Renal cortical epithelial cell (primary cell): ENCODE measurements around the gene PLXNA3. TPM values are rescaled to one million over a fixed set of nuclear protein-coding genes. Genes with fewer than 3 reads are reported as not detected.

Experiments used
- total RNA-seq: library from RNA; depleted of rRNA; stranded (reverse); fragments of >200 nt; gene quantifications from 2 replicates; pipeline ENCODE4 v1.2.3, GENCODE V29; 2014

The PLXNA3 gene
- total RNA-seq, 1 donor from 2014 or later = 33.7 TPM

Other genes with a start within 250 kb of the PLXNA3 start
- gene OPN1MW2, start 238.5 kb upstream of the PLXNA3 start, total RNA-seq = not detected in 2 replicates
- not detected in 2 replicates for gene OPN1MW3, start 200.7 kb upstream of the PLXNA3 start, total RNA-seq
- gene TEX28, start 163.2 kb upstream of the PLXNA3 start, total RNA-seq = not detected in 2 replicates
- gene TKTL1, start 162.5 kb upstream of the PLXNA3 start, total RNA-seq = not detected in 2 replicates
- 1,833 and 2,112 TPM in 2 replicates for gene FLNA, start 83.6 kb upstream of the PLXNA3 start, total RNA-seq
- gene EMD, start 79.0 kb upstream of the PLXNA3 start, total RNA-seq = 14.9 and 16.8 TPM in 2 replicates
- gene RPL10, start 59.9 kb upstream of the PLXNA3 start, total RNA-seq = 3,735 and 5,196 TPM in 2 replicates
- gene DNASE1L1, start 49.0 kb upstream of the PLXNA3 start, total RNA-seq = 34.7 and 42.5 TPM in 2 replicates
- gene TAFAZZIN, start 46.7 kb upstream of the PLXNA3 start, total RNA-seq = 16.8 and 21.2 TPM in 2 replicates
- 69.8 and 70.8 TPM in 2 replicates for gene ATP6AP1, start 29.6 kb upstream of the PLXNA3 start, total RNA-seq
- 37.3 and 104 TPM in 2 replicates for gene GDI1, start 21.1 kb upstream of the PLXNA3 start, total RNA-seq
- 65.8 and 71.8 TPM in 2 replicates for gene FAM50A, start 14.1 kb upstream of the PLXNA3 start, total RNA-seq
- 14.0 and 24.5 TPM in 2 replicates for gene LAGE3, start 21.0 kb downstream of the PLXNA3 start, total RNA-seq
- 48.8 and 65.8 TPM in 2 replicates for gene UBL4A, start 28.3 kb downstream of the PLXNA3 start, total RNA-seq
- gene SLC10A3, start 32.3 kb downstream of the PLXNA3 start, total RNA-seq = 10.9 and 47.0 TPM in 2 replicates
- gene FAM3A, start 58.0 kb downstream of the PLXNA3 start, total RNA-seq = 16.5 and 42.0 TPM in 2 replicates
- gene G6PD, start 88.6 kb downstream of the PLXNA3 start, total RNA-seq = 30.6 and 152 TPM in 2 replicates
- 14.9 and 17.9 TPM in 2 replicates for gene IKBKG, start 89.3 kb downstream of the PLXNA3 start, total RNA-seq
- not detected in 2 replicates for gene CTAG1A, start 126.9 kb downstream of the PLXNA3 start, total RNA-seq
- gene CTAG1B, start 161.0 kb downstream of the PLXNA3 start, total RNA-seq = not detected in 2 replicates
- gene CTAG2, start 195.3 kb downstream of the PLXNA3 start, total RNA-seq = not detected in 2 replicates